Ovary (tissue), 3 donors: ENCODE results near the gene ZNF689.

ENCODE experiments used
- CTCF ChIP-seq, 3 donors: fragments of 450-650 bp in 2 of 3; fragments of 200-600 bp in 1 of 3; IDR thresholded peaks; one replicate each; pipeline versions ENCODE4 v1.5.1 to v1.8.0; 2016 to 2022; ENCODE audit warnings: antibody characterized with exemption in 3 of 3, mild to moderate bottlenecking in 1 of 3
- EP300 ChIP-seq: sonication (generic); formaldehyde crosslinking; IDR thresholded peaks from one replicate; pipeline ENCODE4 v1.6.1; 2017; ENCODE audit warnings: antibody characterized with exemption
- POLR2A ChIP-seq: fragments of 450-650 bp; IDR thresholded peaks from one replicate; pipeline ENCODE4 v1.6.1; 2017; ENCODE audit warnings: antibody characterized with exemption, mild to moderate bottlenecking, moderate library complexity
- donor health status: DM: no; HTN: no; CAD: no.

- TF ChIP-seq CTCF (IDR thresholded peaks at IDR 0.05) (no peak), POLR2A (no peak), EP300 (no peak)
These were observed 40.9 kb downstream of the ZNF689 start for GRCh38 chr16:30569281-30569680.
